Liver (tissue), 9 donors: ENCODE measurements around the gene PEF1. TPM values are rescaled to one million over a fixed set of nuclear protein-coding genes. Genes with fewer than 3 reads are reported as not detected.

Source experiments
- DNase-seq: peaks from one replicate; pipeline ENCODE4 v3.0.0-alpha.2; 2017; ENCODE audit warnings: low spot score
- H3K27ac ChIP-seq, 2 donors: one replicate each; pipeline ENCODE4 v1.7.0; 2013; ENCODE audit warnings: inconsistent platforms in 2 of 2, low read length in 2 of 2, control low read depth in 1 of 2, low read depth in 1 of 2, mild to moderate bottlenecking in 1 of 2
- H3K27me3 ChIP-seq, 4 donors: one replicate each; pipeline versions ENCODE4 v1.6.1 to v1.7.0; 2013; ENCODE audit warnings: low read length in 3 of 4, inconsistent platforms in 1 of 4, mild to moderate bottlenecking in 1 of 4, moderate library complexity in 1 of 4; ENCODE audit not compliant: control insufficient read depth in 4 of 4, insufficient read depth in 4 of 4
- H3K36me3 ChIP-seq, 4 donors: one replicate each; pipeline versions ENCODE4 v1.6.1 to v1.7.0; 2013; ENCODE audit warnings: low read length in 3 of 4, mild to moderate bottlenecking in 3 of 4, low read depth in 1 of 4, moderate library complexity in 1 of 4; ENCODE audit not compliant: control insufficient read depth in 4 of 4, insufficient read depth in 3 of 4
- H3K4me1 ChIP-seq, 4 donors: one replicate each; pipeline versions ENCODE4 v1.6.1 to v1.7.0; 2013; ENCODE audit warnings: low read length in 3 of 4, mild to moderate bottlenecking in 3 of 4, moderate library complexity in 1 of 4; ENCODE audit not compliant: control insufficient read depth in 4 of 4, insufficient read depth in 4 of 4
- H3K4me3 ChIP-seq, 3 donors: one replicate each; pipeline versions ENCODE4 v1.6.1 to v1.7.0; 2013; ENCODE audit warnings: low read length in 3 of 3, control low read depth in 1 of 3, low read depth in 1 of 3, mild to moderate bottlenecking in 1 of 3
- H3K9ac ChIP-seq, 2 donors: one replicate each; pipeline ENCODE4 v1.7.0; 2013; ENCODE audit warnings: low read length in 2 of 2, mild to moderate bottlenecking in 2 of 2, moderate library complexity in 2 of 2, control low read depth in 1 of 2, low read depth in 1 of 2
- H3K9me3 ChIP-seq, 4 donors: one replicate each; pipeline versions ENCODE4 v1.6.1 to v1.7.0; 2013; ENCODE audit warnings: low read length in 3 of 4; ENCODE audit not compliant: control insufficient read depth in 4 of 4
- ATF3 ChIP-seq: IDR thresholded peaks from 2 replicates; pipeline ENCODE4 v1.6.1; 2016; ENCODE audit warnings: antibody characterized with exemption
- CTCF ChIP-seq: fragments of 150-350 bp; IDR thresholded peaks from 2 replicates; pipeline ENCODE4 v1.5.1; 2017; ENCODE audit warnings: improper control_type of control experiment, low read depth, low read length; ENCODE audit not compliant: missing input control
- EGR1 ChIP-seq, 2 donors: IDR thresholded peaks; 2 replicates each; pipeline ENCODE4 v1.6.1; 2016 to 2018; ENCODE audit warnings: antibody characterized with exemption in 2 of 2, low read depth in 2 of 2
- FOXA1 ChIP-seq: IDR thresholded peaks from 2 replicates; pipeline ENCODE4 v1.6.1; 2016; ENCODE audit warnings: antibody characterized with exemption
- HNF4A ChIP-seq, 2 donors: conservative IDR thresholded peaks; 2 replicates each; pipeline ENCODE4 v1.6.1; 2016; ENCODE audit warnings: antibody characterized with exemption in 2 of 2, mild to moderate bottlenecking in 2 of 2
- JUND ChIP-seq, 2 donors: IDR thresholded peaks; 2 replicates each; pipeline ENCODE4 v1.6.1; 2016; ENCODE audit warnings: antibody characterized with exemption in 2 of 2
- MAX ChIP-seq: IDR thresholded peaks from 2 replicates; pipeline ENCODE4 v1.6.1; 2016; ENCODE audit warnings: antibody characterized with exemption
- NR2F2 ChIP-seq: IDR thresholded peaks from 2 replicates; pipeline ENCODE4 v1.6.1; 2016; ENCODE audit warnings: antibody characterized with exemption
- REST ChIP-seq: IDR thresholded peaks from 2 replicates; pipeline ENCODE4 v1.6.1; 2016; ENCODE audit warnings: antibody characterized with exemption, mild to moderate bottlenecking
- YY1 ChIP-seq: IDR thresholded peaks from 2 replicates; pipeline ENCODE4 v1.6.1; 2016; ENCODE audit warnings: antibody characterized with exemption, mild to moderate bottlenecking
- ZBTB33 ChIP-seq: IDR thresholded peaks from 2 replicates; pipeline ENCODE4 v1.6.1; 2016; ENCODE audit warnings: antibody characterized with exemption
- WGBS: extraction: QIAGEN DNeasy Blood & Tissue Kit; methylation state at CpG from one replicate; pipeline ENCODE4 v1.1.7; 2013; 5-methylcytosine and 5-hydroxymethylcytosine counted together
- polyA plus RNA-seq, 2 donors: library from polyadenylated mRNA; stranded (reverse) in 1 of 2; unstranded in 1 of 2; fragments of 200-250 nt in 1 of 2; fragments of >200 nt in 1 of 2; fragmentation: Nextera tagmentation in 1 of 2; extraction: Ambion mirVana in 1 of 2; gene quantifications; one replicate each; pipeline versions ENCODE4 v1.2.1 to v1.2.3, GENCODE V29; 2013 to 2015
- total RNA-seq, 2 donors: library from RNA; depleted of rRNA; stranded (reverse); fragments of >200 nt; gene quantifications; one replicate each; pipeline ENCODE4 v1.2.3, GENCODE V29; 2014
- donor health status: healthy.
- donor health status: healthy.
- donor health status: healthy.
- donor health status: healthy.
- donor health status: healthy.

Gene PEF1
- total and polyA plus RNA-seq, 4 donors: 27.7 to 46.8 (median 32.2) TPM

- no peak overlapping the region for H3K4me3 ChIP-seq
- H3K36me3 ChIP-seq: no peaks in the 10 kb centered on the region
- no peak overlapping the region for H3K9ac ChIP-seq
- no peaks in the 10 kb centered on the region for H3K9me3 ChIP-seq
- no peaks in the 10 kb centered on the region for H3K27me3 ChIP-seq
- 85% methylated on average over 10 of the region's 10 CpGs for WGBS
- no peak overlapping the region for H3K27ac ChIP-seq
- TF ChIP-seq ZBTB33 (no peak), MAX (no peak), NR2F2 (no peak), ATF3 (no peak)
- no peaks in the 10 kb centered on the region for H3K4me1 ChIP-seq
- DNase-seq: no peak
These were observed 48.6 kb upstream of the PEF1 start for GRCh38 chr1:31693231-31693630.

GRCh38 chr1:31691951-31692350, 47.3 kb upstream of the PEF1 start:
- Histone ChIP-seq H3K9ac (no peak overlapping the region), H3K27ac (no peak overlapping the region), H3K4me1 (no peaks in the 10 kb centered on the region), H3K36me3 (no peaks in the 10 kb centered on the region), H3K4me3 (no peak overlapping the region), H3K27me3 (no peaks in the 10 kb centered on the region), H3K9me3 (no peaks in the 10 kb centered on the region)
- TF ChIP-seq HNF4A (conservative IDR thresholded peaks at IDR 0.05) (no peak), FOXA1 (no peak), CTCF (no peak), EGR1 (IDR thresholded peaks at IDR 0.05; ENCODE audit: low read depth in 2 of 2) (no peak), JUND (IDR thresholded peaks at IDR 0.05) (no peak), REST (no peak), ATF3 (no peak), ZBTB33 (no peak), YY1 (no peak)
- DNase-seq: no peak
- WGBS: 83% methylated on average over 11 of the region's 11 CpGs
